IPS-20b (cell line): ENCODE measurements around the gene KIAA0513.
"Not testable (repeated sequence)": the region's sequence is repeated elsewhere in the genome, so short reads cannot be mapped to it uniquely, and the experiment has no call there.

ENCODE experiments used
- H3K27ac ChIP-seq: one replicate; pipeline ENCODE4 v1.5.1; 2013; ENCODE audit warnings: low read length
- H3K27me3 ChIP-seq: 2 replicates; pipeline ENCODE4 v1.6.1; 2013; ENCODE audit warnings: mild to moderate bottlenecking, low read length, inconsistent platforms; ENCODE audit not compliant: insufficient read depth
- H3K36me3 ChIP-seq: 2 replicates; pipeline ENCODE4 v1.6.1; 2013; ENCODE audit warnings: low read depth, mild to moderate bottlenecking, inconsistent platforms, low read length, moderate library complexity; ENCODE audit not compliant: insufficient read depth
- H3K4me1 ChIP-seq: 2 replicates; pipeline ENCODE4 v1.6.1; 2013; ENCODE audit warnings: mild to moderate bottlenecking, control low read depth, inconsistent platforms, low read length, moderate library complexity; ENCODE audit not compliant: insufficient read depth
- H3K4me3 ChIP-seq: 2 replicates; pipeline ENCODE4 v1.5.1; 2013; ENCODE audit warnings: mild to moderate bottlenecking, low read length, inconsistent platforms
- H3K9ac ChIP-seq: 2 replicates; pipeline ENCODE4 v1.6.1; 2013; ENCODE audit warnings: low read depth, mild to moderate bottlenecking, inconsistent platforms, low read length, moderate library complexity
- H3K9me3 ChIP-seq: 2 replicates; pipeline ENCODE4 v1.6.1; 2013; ENCODE audit warnings: mild to moderate bottlenecking, low read depth, low read length, inconsistent platforms; ENCODE audit not compliant: insufficient read depth

The KIAA0513 gene

GRCh38 chr16:85114909-85115567 lies 87.4 kb downstream of the KIAA0513 start:
- Histone ChIP-seq H3K27ac (no peak overlapping the region), H3K27me3 (no peaks in the 10 kb centered on the region; the same call in 1 of the 2 replicates), H3K4me1 (no peaks in the 10 kb centered on the region; the same call in 1 of the 2 replicates), H3K36me3 (no peaks in the 10 kb centered on the region), H3K9me3 (no peaks in the 10 kb centered on the region; the same call in 1 of the 2 replicates), H3K9ac (no peak overlapping the region), H3K4me3 (no peak overlapping the region)

- no peak overlapping the region for H3K27ac ChIP-seq
- H3K4me3 ChIP-seq: no peak overlapping the region
Measured at GRCh38 chr16:85117418-85117817, 89.8 kb downstream of the KIAA0513 start.

GRCh38 chr16:85120006-85120340 lies 92.4 kb downstream of the KIAA0513 start:
- Histone ChIP-seq H3K9me3 (no peaks in the 10 kb centered on the region; the same call in 1 of the 2 replicates), H3K4me3 (no peak overlapping the region), H3K27me3 (no peaks in the 10 kb centered on the region), H3K9ac (no peak overlapping the region), H3K27ac (no peak overlapping the region), H3K36me3 (no peaks in the 10 kb centered on the region), H3K4me1 (no peaks in the 10 kb centered on the region)

More at GRCh38 chr16:85117418-85117817, 89.8 kb downstream of the KIAA0513 start:
- Histone ChIP-seq H3K4me1 (no peaks in the 10 kb centered on the region; the same call in 1 of the 2 replicates), H3K9ac (no peak overlapping the region), H3K36me3 (no peaks in the 10 kb centered on the region), H3K27me3 (no peaks in the 10 kb centered on the region; the same call in 1 of the 2 replicates), H3K9me3 (no peaks in the 10 kb centered on the region; the same call in 1 of the 2 replicates)

- not testable (repeated sequence) for H3K4me3 ChIP-seq, H3K9ac ChIP-seq, H3K27ac ChIP-seq, H3K27me3 ChIP-seq, H3K36me3 ChIP-seq, H3K9me3 ChIP-seq
- H3K4me1 ChIP-seq: peaks cover 13% of the 10 kb centered on the region; the same call in 1 of the 2 replicates
Measured at GRCh38 chr16:85123441-85123840, 95.8 kb downstream of the KIAA0513 start.

GRCh38 chr16:85123891-85124635 lies 96.5 kb downstream of the KIAA0513 start:
- H3K27me3 ChIP-seq: 0 out of 2 replicates have a peak, but pooled peaks cover 5% of the 10 kb centered on the region
- H3K27ac ChIP-seq: no peak overlapping the region
- no peak overlapping the region for H3K4me3 ChIP-seq
- H3K9ac ChIP-seq: no peak overlapping the region
- no peaks in the 10 kb centered on the region for H3K9me3 ChIP-seq
- H3K4me1 ChIP-seq: peaks cover 13% of the 10 kb centered on the region; the same call in 1 of the 2 replicates
- no peaks in the 10 kb centered on the region for H3K36me3 ChIP-seq

- H3K4me3 ChIP-seq: no peak overlapping the region
- H3K9me3 ChIP-seq: no peaks in the 10 kb centered on the region
- no peak overlapping the region for H3K9ac ChIP-seq
- peaks cover 13% of the 10 kb centered on the region; the same call in 1 of the 2 replicates for H3K4me1 ChIP-seq
- 0 out of 2 replicates have a peak, but pooled peaks cover 5% of the 10 kb centered on the region for H3K27me3 ChIP-seq
- H3K36me3 ChIP-seq: no peaks in the 10 kb centered on the region
- no peak overlapping the region for H3K27ac ChIP-seq
Measured at GRCh38 chr16:85124636-85125346, 97.2 kb downstream of the KIAA0513 start.

- Histone ChIP-seq H3K27ac (no peak overlapping the region), H3K27me3 (0 out of 2 replicates have a peak, but pooled peaks cover 5% of the 10 kb centered on the region), H3K4me1 (peaks cover 17% of the 10 kb centered on the region; the same call in 1 of the 2 replicates), H3K9me3 (no peaks in the 10 kb centered on the region), H3K4me3 (no peak overlapping the region), H3K9ac (no peak overlapping the region), H3K36me3 (no peaks in the 10 kb centered on the region)
Measured at GRCh38 chr16:85125570-85126393, 98.2 kb downstream of the KIAA0513 start.

- Histone ChIP-seq H3K27me3 (0 out of 2 replicates have a peak, but pooled peaks cover 5% of the 10 kb centered on the region), H3K4me1 (peaks cover 17% of the 10 kb centered on the region; the same call in 1 of the 2 replicates), H3K9ac (no peak overlapping the region), H3K27ac (no peak overlapping the region), H3K9me3 (no peaks in the 10 kb centered on the region), H3K4me3 (no peak overlapping the region), H3K36me3 (no peaks in the 10 kb centered on the region)
Measured at GRCh38 chr16:85126394-85126704, 98.8 kb downstream of the KIAA0513 start.

GRCh38 chr16:85126705-85127378 lies 99.2 kb downstream of the KIAA0513 start:
- H3K4me1 ChIP-seq: peaks cover 17% of the 10 kb centered on the region; the same call in 1 of the 2 replicates
- no peak overlapping the region for H3K27ac ChIP-seq
- H3K9ac ChIP-seq: no peak overlapping the region
- no peak overlapping the region; the same call in 1 of the 2 replicates for H3K4me3 ChIP-seq
- H3K27me3 ChIP-seq: 0 out of 2 replicates have a peak, but pooled peaks cover 5% of the 10 kb centered on the region
- H3K36me3 ChIP-seq: no peaks in the 10 kb centered on the region
- no peaks in the 10 kb centered on the region for H3K9me3 ChIP-seq

GRCh38 chr16:85127379-85127723 lies 99.8 kb downstream of the KIAA0513 start:
- Histone ChIP-seq H3K9ac (no peak overlapping the region), H3K27ac (no peak overlapping the region), H3K4me3 (no peak overlapping the region; the same call in 1 of the 2 replicates), H3K9me3 (no peaks in the 10 kb centered on the region), H3K4me1 (peaks cover 17% of the 10 kb centered on the region; the same call in 1 of the 2 replicates), H3K27me3 (0 out of 2 replicates have a peak, but pooled peaks cover 5% of the 10 kb centered on the region), H3K36me3 (no peaks in the 10 kb centered on the region)
